CD4-positive, alpha-beta T cell treated with Interleukin-2 at 100 ng/mL for 4 hours (primary cell): ENCODE measurements around the gene IPO13.

Experiments used
- DNase-seq: peaks from one replicate; pipeline ENCODE4 v3.0.0-alpha.2; 2020; ENCODE audit warnings: low spot score

Gene IPO13

GRCh38 chr1:43949678-43950077, 2.9 kb downstream of the IPO13 start:
- no peak for DNase-seq

- no peak for DNase-seq
Observed at GRCh38 chr1:43951021-43951985, 4.6 kb downstream of the IPO13 start.

- DNase-seq, result no peak
Observed at GRCh38 chr1:43952731-43953346, 6.1 kb downstream of the IPO13 start.

GRCh38 chr1:43953361-43953760, 6.6 kb downstream of the IPO13 start:
- DNase-seq, result no peak

GRCh38 chr1:43954036-43954435, 7.3 kb downstream of the IPO13 start:
- no peak for DNase-seq

GRCh38 chr1:43956234-43956633, 9.5 kb downstream of the IPO13 start:
- no peak for DNase-seq

- DNase-seq, result no peak
Observed at GRCh38 chr1:43957407-43958040, 10.8 kb downstream of the IPO13 start.

GRCh38 chr1:43958351-43959255, 11.9 kb downstream of the IPO13 start:
- no peak for DNase-seq

- no peak for DNase-seq
Observed at GRCh38 chr1:43960798-43961197, 14.0 kb downstream of the IPO13 start.

GRCh38 chr1:43961692-43962091, 14.9 kb downstream of the IPO13 start:
- DNase-seq, result no peak

GRCh38 chr1:43962324-43962723, 15.6 kb downstream of the IPO13 start:
- DNase-seq, result no peak

GRCh38 chr1:43963006-43963405, 16.3 kb downstream of the IPO13 start:
- no peak for DNase-seq

- DNase-seq, result no peak
Observed at GRCh38 chr1:43963890-43964289, 17.1 kb downstream of the IPO13 start.

GRCh38 chr1:43965316-43965715, 18.6 kb downstream of the IPO13 start:
- DNase-seq, result no peak

GRCh38 chr1:43968348-43968948, 21.7 kb downstream of the IPO13 start:
- peak; percentile 16 for DNase-seq

GRCh38 chr1:43969416-43969745, 22.6 kb downstream of the IPO13 start:
- no peak for DNase-seq

GRCh38 chr1:43969746-43970466, 23.2 kb downstream of the IPO13 start, which contains the start of gene DPH2:
Gene DPH2, plus strand, starts transcription at chr1:43970010. Its CDS starts 166 bp downstream, at chr1:43970176.
- DNase-seq, result peak; percentile 95

GRCh38 chr1:43970502-43970901, 23.8 kb downstream of the IPO13 start:
- no peak for DNase-seq

- no peak for DNase-seq
Observed at GRCh38 chr1:43970911-43971310, 24.2 kb downstream of the IPO13 start.

GRCh38 chr1:43971336-43971980, 24.7 kb downstream of the IPO13 start:
- DNase-seq, result no peak
